Loucy (cell line): Measurements from ENCODE around the gene SLC16A7.

Experiments
- H2AFZ ChIP-seq: fragments of 200-600 bp; sonication (generic); 2 replicates; pipeline ENCODE4 v1.6.0; 2016; ENCODE audit warnings: antibody characterized with exemption, mild to moderate bottlenecking, low read length, moderate library complexity
- H3F3A ChIP-seq: fragments of 200-600 bp; 2 replicates; pipeline ENCODE4 v1.6.0; 2016; ENCODE audit warnings: antibody characterized with exemption, low read depth, mild to moderate bottlenecking
- H3K27me3 ChIP-seq: fragments of 200-600 bp; sonication (generic); 2 replicates; pipeline ENCODE4 v1.6.1; 2014; ENCODE audit warnings: low read length, mild to moderate bottlenecking; ENCODE audit not compliant: insufficient read depth, poor library complexity, severe bottlenecking
- H3K36me3 ChIP-seq: fragments of 200-600 bp; sonication (generic); 2 replicates; pipeline ENCODE4 v1.6.1; 2016; ENCODE audit warnings: low read length; ENCODE audit not compliant: insufficient read depth
- H3K4me1 ChIP-seq: fragments of 200-600 bp; sonication (generic); 2 replicates; pipeline ENCODE4 v1.5.1; 2014; ENCODE audit warnings: low read length, mild to moderate bottlenecking; ENCODE audit not compliant: insufficient read depth, poor library complexity, severe bottlenecking
- H3K4me2 ChIP-seq: fragments of 200-600 bp; sonication (generic); 2 replicates; pipeline ENCODE4 v1.6.0; 2014; ENCODE audit warnings: antibody characterized with exemption, low read length, low read depth, mild to moderate bottlenecking; ENCODE audit not compliant: poor library complexity, severe bottlenecking
- H3K4me3 ChIP-seq: fragments of 200-600 bp; sonication (generic); 2 replicates; pipeline ENCODE4 v1.5.1; 2014; ENCODE audit warnings: low read length, mild to moderate bottlenecking, mixed read lengths; ENCODE audit not compliant: poor library complexity, severe bottlenecking
- H3K79me2 ChIP-seq: fragments of 200-600 bp; sonication (generic); 2 replicates; pipeline ENCODE4 v1.6.1; 2014; ENCODE audit warnings: low read length; ENCODE audit not compliant: insufficient read depth
- H3K9ac ChIP-seq: fragments of 200-600 bp; sonication (generic); 2 replicates; pipeline ENCODE4 v1.6.0; 2014; ENCODE audit warnings: mild to moderate bottlenecking, low read depth, low read length, moderate library complexity; ENCODE audit not compliant: poor library complexity, severe bottlenecking
- H3K9me2 ChIP-seq: fragments of 200-600 bp; sonication (generic); replicated peaks from 2 replicates; pipeline ENCODE4 v1.6.1; 2016; ENCODE audit warnings: low read depth, low read length, mixed read lengths
- H3K9me3 ChIP-seq: fragments of 200-600 bp; sonication (generic); 2 replicates; pipeline ENCODE4 v1.6.1; 2014; ENCODE audit warnings: mild to moderate bottlenecking, antibody characterized with exemption, low read length, low read depth; ENCODE audit not compliant: insufficient read depth
- H4K20me1 ChIP-seq: fragments of 200-600 bp; sonication (generic); 2 replicates; pipeline ENCODE4 v1.6.0; 2014; ENCODE audit warnings: antibody characterized with exemption, low read length, mild to moderate bottlenecking; ENCODE audit not compliant: insufficient read depth, poor library complexity, severe bottlenecking
- CTCF ChIP-seq: fragments of 200-600 bp; sonication (generic); conservative IDR thresholded peaks from 2 replicates; pipeline ENCODE4 v1.5.1; 2014; ENCODE audit warnings: mild to moderate bottlenecking, antibody characterized with exemption, low read length
- EZH2phosphoT487 ChIP-seq: fragments of 200-600 bp; IDR thresholded peaks from 2 replicates; pipeline ENCODE4 v1.6.1; 2018; ENCODE audit warnings: antibody characterized with exemption, mild to moderate bottlenecking, moderate library complexity, borderline replicate concordance

SLC16A7 gene

DNA sequence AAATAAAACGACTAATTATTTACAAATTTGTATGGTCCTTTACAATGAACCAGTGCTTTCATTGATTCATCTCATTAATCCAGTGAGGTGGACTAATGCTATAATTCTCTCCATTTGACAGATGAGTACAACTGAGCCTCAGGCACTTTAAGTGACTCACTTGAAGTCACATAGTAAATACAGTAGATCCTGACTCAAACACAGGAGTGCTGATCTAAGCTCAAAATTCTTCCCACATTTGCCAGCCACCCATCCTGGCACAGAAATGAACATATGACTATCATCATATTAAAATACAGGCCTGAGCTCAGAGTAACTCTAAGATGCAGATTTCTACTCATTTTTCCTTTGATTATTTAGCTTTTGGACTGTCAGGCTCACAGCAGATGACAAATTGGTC, 30.6 kb downstream of the SLC16A7 start:
- Histone ChIP-seq H4K20me1 (no peaks in the 10 kb centered on the region), H2AFZ (no peak overlapping the region), H3K4me3 (no peak overlapping the region), H3K4me2 (no peak overlapping the region), H3K9me2 (no peaks in the 10 kb centered on the region), H3F3A (no peaks in the 10 kb centered on the region), H3K27me3 (no peaks in the 10 kb centered on the region), H3K4me1 (peaks cover 12% of the 10 kb centered on the region), H3K9ac (no peak overlapping the region), H3K9me3 (no peaks in the 10 kb centered on the region), H3K79me2 (no peaks in the 10 kb centered on the region; the same call in 1 of the 2 replicates), H3K36me3 (no peaks in the 10 kb centered on the region)
- TF ChIP-seq CTCF (no peak), EZH2phosphoT487 (no peak)

- no peak overlapping the region for H2AFZ ChIP-seq
- H3K4me2 ChIP-seq, result no peak overlapping the region
- peaks cover 12% of the 10 kb centered on the region for H3K4me1 ChIP-seq
- H4K20me1 ChIP-seq, result no peaks in the 10 kb centered on the region
- H3K9me3 ChIP-seq, result no peaks in the 10 kb centered on the region
- H3K9ac ChIP-seq, result no peak overlapping the region
- H3F3A ChIP-seq, result no peaks in the 10 kb centered on the region
- H3K36me3 ChIP-seq, result no peaks in the 10 kb centered on the region
- no peak for TF ChIP-seq EZH2phosphoT487
- no peak for TF ChIP-seq CTCF
- H3K79me2 ChIP-seq, result peaks cover 4% of the 10 kb centered on the region; the same call in 1 of the 2 replicates
- H3K27me3 ChIP-seq, result no peaks in the 10 kb centered on the region
- H3K4me3 ChIP-seq, result no peak overlapping the region
- H3K9me2 ChIP-seq, result no peaks in the 10 kb centered on the region
Measured at GRCh38 chr12:59627582-59627981, 31.8 kb downstream of the SLC16A7 start.

GRCh38 chr12:59629890-59630289, 34.1 kb downstream of the SLC16A7 start:
- TF ChIP-seq EZH2phosphoT487, result no peak
- TF ChIP-seq CTCF, result no peak

More at GRCh38 chr12:59629890-59630289, 34.1 kb downstream of the SLC16A7 start:
- H2AFZ ChIP-seq, result no peak overlapping the region
- H3K27me3 ChIP-seq, result no peaks in the 10 kb centered on the region
- H4K20me1 ChIP-seq, result no peaks in the 10 kb centered on the region
- H3K79me2 ChIP-seq, result peaks cover 5% of the 10 kb centered on the region; the same call in 1 of the 2 replicates
- peaks cover 5% of the 10 kb centered on the region for H3K4me1 ChIP-seq
- no peak overlapping the region for H3K4me3 ChIP-seq
- no peaks in the 10 kb centered on the region for H3K9me3 ChIP-seq
- H3K9ac ChIP-seq, result no peak overlapping the region
- no peaks in the 10 kb centered on the region for H3K9me2 ChIP-seq
- H3K36me3 ChIP-seq, result no peaks in the 10 kb centered on the region
- no peaks in the 10 kb centered on the region for H3F3A ChIP-seq
- H3K4me2 ChIP-seq, result no peak overlapping the region
